Measurements from ENCODE around the gene DTHD1.

DTHD1 gene

GRCh38 chr4:36292556-36293188, 11.3 kb downstream of the DTHD1 start:
- H3K9me3 ChIP-seq (ENCODE audit: control insufficient read depth, insufficient read depth, low read length) = no peaks in the 10 kb centered on the region
- no peaks in the 10 kb centered on the region for H3K36me3 ChIP-seq (ENCODE audit: control insufficient read depth, insufficient read depth, low read length)
- H3K9ac ChIP-seq (ENCODE audit: low read depth, low read length) = no peak overlapping the region
- H3K27me3 ChIP-seq (ENCODE audit: control insufficient read depth, insufficient read depth, low read length) = no peaks in the 10 kb centered on the region
- H3K4me3 ChIP-seq (ENCODE audit: low read depth, low read length) = no peak overlapping the region
- peaks cover 6% of the 10 kb centered on the region; the same call in 1 of the 2 replicates for H3K4me1 ChIP-seq (ENCODE audit: control insufficient read depth, insufficient read depth, low read length)
- no peak overlapping the region for H3K27ac ChIP-seq (ENCODE audit: low read depth, low read length)

GRCh38 chr4:36301127-36301526, 19.7 kb downstream of the DTHD1 start:
- H3K9ac ChIP-seq (ENCODE audit: low read depth, low read length) = no peak overlapping the region

GRCh38 chr4:36303426-36304137, 22.2 kb downstream of the DTHD1 start:
- Histone ChIP-seq H3K27ac (ENCODE audit: low read depth, low read length) (no peak overlapping the region), H3K36me3 (ENCODE audit: control insufficient read depth, insufficient read depth, low read length) (no peaks in the 10 kb centered on the region), H3K4me1 (ENCODE audit: control insufficient read depth, insufficient read depth, low read length) (no peaks in the 10 kb centered on the region)

More at GRCh38 chr4:36301127-36301526, 19.7 kb downstream of the DTHD1 start:
- H3K36me3 ChIP-seq (ENCODE audit: control insufficient read depth, insufficient read depth, low read length) = no peaks in the 10 kb centered on the region
- no peaks in the 10 kb centered on the region for H3K27me3 ChIP-seq (ENCODE audit: control insufficient read depth, insufficient read depth, low read length)
- H3K4me1 ChIP-seq (ENCODE audit: control insufficient read depth, insufficient read depth, low read length) = no peaks in the 10 kb centered on the region
- H3K9me3 ChIP-seq (ENCODE audit: control insufficient read depth, insufficient read depth, low read length) = no peaks in the 10 kb centered on the region
- H3K27ac ChIP-seq (ENCODE audit: low read depth, low read length) = no peak overlapping the region
- H3K4me3 ChIP-seq (ENCODE audit: low read depth, low read length) = no peak overlapping the region

GRCh38 chr4:36304138-36304681, 22.8 kb downstream of the DTHD1 start:
- no peaks in the 10 kb centered on the region for H3K36me3 ChIP-seq (ENCODE audit: control insufficient read depth, insufficient read depth, low read length)
- H3K9me3 ChIP-seq (ENCODE audit: control insufficient read depth, insufficient read depth, low read length) = no peaks in the 10 kb centered on the region
- H3K27ac ChIP-seq (ENCODE audit: low read depth, low read length) = no peak overlapping the region
- H3K27me3 ChIP-seq (ENCODE audit: control insufficient read depth, insufficient read depth, low read length) = no peaks in the 10 kb centered on the region
- no peak overlapping the region for H3K4me3 ChIP-seq (ENCODE audit: low read depth, low read length)
- no peaks in the 10 kb centered on the region for H3K4me1 ChIP-seq (ENCODE audit: control insufficient read depth, insufficient read depth, low read length)
- no peak overlapping the region for H3K9ac ChIP-seq (ENCODE audit: low read depth, low read length)

More at GRCh38 chr4:36303426-36304137, 22.2 kb downstream of the DTHD1 start:
- no peak overlapping the region for H3K9ac ChIP-seq (ENCODE audit: low read depth, low read length)
- H3K9me3 ChIP-seq (ENCODE audit: control insufficient read depth, insufficient read depth, low read length) = no peaks in the 10 kb centered on the region
- no peaks in the 10 kb centered on the region for H3K27me3 ChIP-seq (ENCODE audit: control insufficient read depth, insufficient read depth, low read length)
- no peak overlapping the region for H3K4me3 ChIP-seq (ENCODE audit: low read depth, low read length)

GRCh38 chr4:36308150-36308549, 26.7 kb downstream of the DTHD1 start:
- Histone ChIP-seq H3K4me3 (ENCODE audit: low read depth, low read length) (no peak overlapping the region), H3K9ac (ENCODE audit: low read depth, low read length) (no peak overlapping the region), H3K4me1 (ENCODE audit: control insufficient read depth, insufficient read depth, low read length) (no peaks in the 10 kb centered on the region), H3K9me3 (ENCODE audit: control insufficient read depth, insufficient read depth, low read length) (no peaks in the 10 kb centered on the region), H3K36me3 (ENCODE audit: control insufficient read depth, insufficient read depth, low read length) (no peaks in the 10 kb centered on the region), H3K27me3 (ENCODE audit: control insufficient read depth, insufficient read depth, low read length) (no peaks in the 10 kb centered on the region), H3K27ac (ENCODE audit: low read depth, low read length) (no peak overlapping the region)

- no peaks in the 10 kb centered on the region for H3K9me3 ChIP-seq (ENCODE audit: control insufficient read depth, insufficient read depth, low read length)
- no peaks in the 10 kb centered on the region for H3K27me3 ChIP-seq (ENCODE audit: control insufficient read depth, insufficient read depth, low read length)
- no peak overlapping the region for H3K27ac ChIP-seq (ENCODE audit: low read depth, low read length)
- no peaks in the 10 kb centered on the region for H3K4me1 ChIP-seq (ENCODE audit: control insufficient read depth, insufficient read depth, low read length)
- H3K9ac ChIP-seq (ENCODE audit: low read depth, low read length) = no peak overlapping the region
- no peaks in the 10 kb centered on the region for H3K36me3 ChIP-seq (ENCODE audit: control insufficient read depth, insufficient read depth, low read length)
- no peak overlapping the region for H3K4me3 ChIP-seq (ENCODE audit: low read depth, low read length)
Measured at GRCh38 chr4:36310216-36310615, 28.8 kb downstream of the DTHD1 start.

- H3K36me3 ChIP-seq (ENCODE audit: control insufficient read depth, insufficient read depth, low read length) = no peaks in the 10 kb centered on the region
- H3K9ac ChIP-seq (ENCODE audit: low read depth, low read length) = no peak overlapping the region
- no peak overlapping the region for H3K27ac ChIP-seq (ENCODE audit: low read depth, low read length)
- no peaks in the 10 kb centered on the region for H3K9me3 ChIP-seq (ENCODE audit: control insufficient read depth, insufficient read depth, low read length)
- H3K4me3 ChIP-seq (ENCODE audit: low read depth, low read length) = no peak overlapping the region
- no peaks in the 10 kb centered on the region for H3K27me3 ChIP-seq (ENCODE audit: control insufficient read depth, insufficient read depth, low read length)
- no peaks in the 10 kb centered on the region for H3K4me1 ChIP-seq (ENCODE audit: control insufficient read depth, insufficient read depth, low read length)
Measured at GRCh38 chr4:36310793-36311192, 29.4 kb downstream of the DTHD1 start.

- H3K9ac ChIP-seq (ENCODE audit: low read depth, low read length) = no peak overlapping the region
- no peaks in the 10 kb centered on the region for H3K9me3 ChIP-seq (ENCODE audit: control insufficient read depth, insufficient read depth, low read length)
- no peak overlapping the region for H3K27ac ChIP-seq (ENCODE audit: low read depth, low read length)
- H3K4me1 ChIP-seq (ENCODE audit: control insufficient read depth, insufficient read depth, low read length) = no peaks in the 10 kb centered on the region
- H3K27me3 ChIP-seq (ENCODE audit: control insufficient read depth, insufficient read depth, low read length) = no peaks in the 10 kb centered on the region
- H3K4me3 ChIP-seq (ENCODE audit: low read depth, low read length) = no peak overlapping the region
- H3K36me3 ChIP-seq (ENCODE audit: control insufficient read depth, insufficient read depth, low read length) = no peaks in the 10 kb centered on the region
Measured at GRCh38 chr4:36312511-36312910, 31.1 kb downstream of the DTHD1 start.

- Histone ChIP-seq H3K36me3 (ENCODE audit: control insufficient read depth, insufficient read depth, low read length) (no peaks in the 10 kb centered on the region), H3K9me3 (ENCODE audit: control insufficient read depth, insufficient read depth, low read length) (no peaks in the 10 kb centered on the region), H3K27ac (ENCODE audit: low read depth, low read length) (no peak overlapping the region), H3K4me3 (ENCODE audit: low read depth, low read length) (no peak overlapping the region), H3K9ac (ENCODE audit: low read depth, low read length) (no peak overlapping the region), H3K27me3 (ENCODE audit: control insufficient read depth, insufficient read depth, low read length) (no peaks in the 10 kb centered on the region), H3K4me1 (ENCODE audit: control insufficient read depth, insufficient read depth, low read length) (no peaks in the 10 kb centered on the region)
Measured at GRCh38 chr4:36313301-36313700, 31.9 kb downstream of the DTHD1 start.

- no peak overlapping the region for H3K9ac ChIP-seq (ENCODE audit: low read depth, low read length)
- H3K4me1 ChIP-seq (ENCODE audit: control insufficient read depth, insufficient read depth, low read length) = no peaks in the 10 kb centered on the region
- H3K4me3 ChIP-seq (ENCODE audit: low read depth, low read length) = no peak overlapping the region
- no peak overlapping the region for H3K27ac ChIP-seq (ENCODE audit: low read depth, low read length)
- H3K9me3 ChIP-seq (ENCODE audit: control insufficient read depth, insufficient read depth, low read length) = no peaks in the 10 kb centered on the region
- H3K36me3 ChIP-seq (ENCODE audit: control insufficient read depth, insufficient read depth, low read length) = no peaks in the 10 kb centered on the region
- no peaks in the 10 kb centered on the region for H3K27me3 ChIP-seq (ENCODE audit: control insufficient read depth, insufficient read depth, low read length)
Measured at GRCh38 chr4:36313703-36314102, 32.3 kb downstream of the DTHD1 start.

GRCh38 chr4:36316607-36317006, 35.2 kb downstream of the DTHD1 start:
- Histone ChIP-seq H3K27ac (ENCODE audit: low read depth, low read length) (no peak overlapping the region), H3K36me3 (ENCODE audit: control insufficient read depth, insufficient read depth, low read length) (no peaks in the 10 kb centered on the region), H3K4me3 (ENCODE audit: low read depth, low read length) (no peak overlapping the region), H3K9me3 (ENCODE audit: control insufficient read depth, insufficient read depth, low read length) (no peaks in the 10 kb centered on the region), H3K4me1 (ENCODE audit: control insufficient read depth, insufficient read depth, low read length) (no peaks in the 10 kb centered on the region), H3K27me3 (ENCODE audit: control insufficient read depth, insufficient read depth, low read length) (no peaks in the 10 kb centered on the region), H3K9ac (ENCODE audit: low read depth, low read length) (no peak overlapping the region)
